OCI-LY1 (cell line): ENCODE measurements around the gene FAP.

Source experiments
- H2AFZ ChIP-seq: fragments of 200-600 bp; sonication (generic), shearing (Covaris generic); 2 replicates; pipeline ENCODE4 v1.6.0; 2014; ENCODE audit warnings: antibody characterized with exemption, mild to moderate bottlenecking, low read length
- H3F3A ChIP-seq: fragments of 200-600 bp; sonication (generic), shearing (Covaris generic); 2 replicates; pipeline ENCODE4 v1.6.0; 2014; ENCODE audit warnings: mild to moderate bottlenecking, antibody characterized with exemption, low read length, moderate library complexity; ENCODE audit not compliant: insufficient read depth
- H3K27ac ChIP-seq: fragments of 200-600 bp; sonication (generic); 2 replicates; pipeline ENCODE4 v1.5.1; 2014; ENCODE audit warnings: low read length, mixed run types, mild to moderate bottlenecking, low read depth; ENCODE audit not compliant: poor library complexity, severe bottlenecking
- H3K27me3 ChIP-seq: fragments of 200-600 bp; sonication (generic); 2 replicates; pipeline ENCODE4 v1.6.0; 2014; ENCODE audit warnings: antibody characterized with exemption, mild to moderate bottlenecking, low read length, moderate library complexity; ENCODE audit not compliant: insufficient read depth
- H3K36me3 ChIP-seq: fragments of 200-600 bp; sonication (generic); 2 replicates; pipeline ENCODE4 v1.6.1; 2014; ENCODE audit warnings: mild to moderate bottlenecking, antibody characterized with exemption, low read length, moderate library complexity, mixed read lengths; ENCODE audit not compliant: insufficient read depth
- H3K4me1 ChIP-seq: fragments of 200-600 bp; sonication (generic); 2 replicates; pipeline ENCODE4 v1.5.1; 2014; ENCODE audit warnings: mild to moderate bottlenecking, low read length, moderate library complexity; ENCODE audit not compliant: insufficient read depth, severe bottlenecking
- H3K4me2 ChIP-seq: fragments of 200-600 bp; sonication (generic), shearing (Covaris generic); 2 replicates; pipeline ENCODE4 v1.6.1; 2014; ENCODE audit warnings: low read length
- H3K4me3 ChIP-seq: fragments of 200-600 bp; sonication (generic); 2 replicates; pipeline ENCODE4 v1.5.1; 2014; ENCODE audit warnings: low read length, low read depth, mild to moderate bottlenecking, mixed read lengths; ENCODE audit not compliant: poor library complexity, severe bottlenecking
- H3K79me2 ChIP-seq: fragments of 200-600 bp; shearing (Covaris generic); 2 replicates; pipeline ENCODE4 v1.6.1; 2016; ENCODE audit warnings: mixed run types, low read length, mixed read lengths; ENCODE audit not compliant: insufficient read depth
- H3K9ac ChIP-seq: fragments of 200-600 bp; sonication (generic), shearing (Covaris generic); 2 replicates; pipeline ENCODE4 v1.6.1; 2014; ENCODE audit warnings: mild to moderate bottlenecking, low read length, mixed read lengths
- H3K9me2 ChIP-seq: fragments of 200-600 bp; sonication (generic), shearing (Covaris generic); 2 replicates; pipeline ENCODE4 v1.6.1; 2014; ENCODE audit warnings: low read depth, mild to moderate bottlenecking, low read length, mixed read lengths
- H3K9me3 ChIP-seq: fragments of 200-600 bp; shearing (Covaris generic); 2 replicates; pipeline ENCODE4 v1.6.1; 2014; ENCODE audit warnings: low read length, mixed read lengths
- H4K20me1 ChIP-seq: fragments of 200-600 bp; sonication (generic), shearing (Covaris generic); 2 replicates; pipeline ENCODE4 v1.6.0; 2016; ENCODE audit warnings: mild to moderate bottlenecking, low read length; ENCODE audit not compliant: insufficient read depth
- EZH2 ChIP-seq: fragments of 200-600 bp; sonication (generic), shearing (Covaris generic); IDR thresholded peaks from 2 replicates; pipeline ENCODE4 v1.8.0; 2017; ENCODE audit warnings: borderline replicate concordance, mixed run types, mild to moderate bottlenecking, antibody characterized with exemption, low read length, moderate library complexity, mixed read lengths
- TF ChIP-seq, protein P1 (sequence below): fragments of 200-600 bp; sonication (generic), shearing (Covaris generic); IDR thresholded peaks from 2 replicates; pipeline ENCODE4 v1.5.1; 2017; ENCODE audit warnings: mild to moderate bottlenecking, antibody characterized with exemption, low read length, moderate library complexity, mixed read lengths

The FAP gene

DNA sequence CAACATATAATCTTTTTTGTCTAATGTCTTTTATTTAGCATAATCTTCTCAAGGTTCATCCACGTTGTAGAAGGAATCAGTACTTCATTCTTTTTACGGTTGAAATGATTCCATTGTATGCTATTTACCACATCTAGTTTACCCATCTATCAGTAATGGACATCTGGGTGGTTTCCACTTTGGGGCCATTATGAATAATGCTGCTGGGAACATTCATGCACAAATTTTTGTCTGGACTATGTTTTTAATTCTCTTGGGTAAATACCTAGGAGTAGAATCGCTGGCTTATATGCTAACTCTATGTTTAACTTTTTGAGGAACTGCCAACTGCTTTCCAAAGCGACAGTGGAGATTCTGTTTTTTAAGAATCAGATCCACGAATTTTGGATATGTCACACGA is 83.8 kb downstream of the FAP start:
- Histone ChIP-seq H3K4me3 (no peak overlapping the region), H2AFZ (no peak overlapping the region), H3K9me2 (no peaks in the 10 kb centered on the region), H3K79me2 (no peaks in the 10 kb centered on the region), H3K4me2 (no peak overlapping the region), H3K4me1 (no peaks in the 10 kb centered on the region), H3K27me3 (no peaks in the 10 kb centered on the region), H3K9me3 (no peaks in the 10 kb centered on the region), H3F3A (no peaks in the 10 kb centered on the region), H3K27ac (no peak overlapping the region), H3K36me3 (no peaks in the 10 kb centered on the region), H4K20me1 (no peaks in the 10 kb centered on the region), H3K9ac (no peak overlapping the region)
- TF ChIP-seq EZH2: no peak
- TF ChIP-seq, protein P1, sequence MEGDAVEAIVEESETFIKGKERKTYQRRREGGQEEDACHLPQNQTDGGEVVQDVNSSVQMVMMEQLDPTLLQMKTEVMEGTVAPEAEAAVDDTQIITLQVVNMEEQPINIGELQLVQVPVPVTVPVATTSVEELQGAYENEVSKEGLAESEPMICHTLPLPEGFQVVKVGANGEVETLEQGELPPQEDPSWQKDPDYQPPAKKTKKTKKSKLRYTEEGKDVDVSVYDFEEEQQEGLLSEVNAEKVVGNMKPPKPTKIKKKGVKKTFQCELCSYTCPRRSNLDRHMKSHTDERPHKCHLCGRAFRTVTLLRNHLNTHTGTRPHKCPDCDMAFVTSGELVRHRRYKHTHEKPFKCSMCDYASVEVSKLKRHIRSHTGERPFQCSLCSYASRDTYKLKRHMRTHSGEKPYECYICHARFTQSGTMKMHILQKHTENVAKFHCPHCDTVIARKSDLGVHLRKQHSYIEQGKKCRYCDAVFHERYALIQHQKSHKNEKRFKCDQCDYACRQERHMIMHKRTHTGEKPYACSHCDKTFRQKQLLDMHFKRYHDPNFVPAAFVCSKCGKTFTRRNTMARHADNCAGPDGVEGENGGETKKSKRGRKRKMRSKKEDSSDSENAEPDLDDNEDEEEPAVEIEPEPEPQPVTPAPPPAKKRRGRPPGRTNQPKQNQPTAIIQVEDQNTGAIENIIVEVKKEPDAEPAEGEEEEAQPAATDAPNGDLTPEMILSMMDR: no peak

DNA sequence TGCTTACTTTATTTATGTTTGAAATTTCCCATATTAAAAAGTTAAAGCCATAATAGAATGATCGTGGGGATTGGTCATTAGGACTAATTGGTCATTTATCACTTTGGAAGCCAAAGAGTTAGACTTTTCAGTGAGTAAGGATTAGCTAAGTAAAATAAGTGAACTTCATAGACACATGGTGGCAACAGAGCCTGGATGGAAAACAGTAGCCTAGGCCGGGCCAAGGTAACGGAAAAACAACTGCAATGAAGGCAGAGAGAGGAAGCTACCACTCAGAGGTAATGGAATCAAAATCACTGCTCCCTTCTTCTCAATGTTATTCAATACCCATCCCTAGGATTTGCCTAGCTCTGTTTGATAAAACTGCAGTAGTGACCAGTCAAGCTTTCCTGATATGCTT is 87.1 kb downstream of the FAP start:
- Histone ChIP-seq H3K4me1 (no peaks in the 10 kb centered on the region), H3K4me3 (no peak overlapping the region), H3K9ac (no peak overlapping the region), H4K20me1 (no peaks in the 10 kb centered on the region), H3K4me2 (no peak overlapping the region), H3K27me3 (no peaks in the 10 kb centered on the region), H3K9me2 (no peaks in the 10 kb centered on the region), H2AFZ (no peak overlapping the region), H3K9me3 (no peaks in the 10 kb centered on the region), H3K79me2 (no peaks in the 10 kb centered on the region), H3F3A (no peaks in the 10 kb centered on the region), H3K27ac (no peak overlapping the region), H3K36me3 (no peaks in the 10 kb centered on the region)
- TF ChIP-seq, protein P1: no peak
- TF ChIP-seq EZH2: no peak

DNA sequence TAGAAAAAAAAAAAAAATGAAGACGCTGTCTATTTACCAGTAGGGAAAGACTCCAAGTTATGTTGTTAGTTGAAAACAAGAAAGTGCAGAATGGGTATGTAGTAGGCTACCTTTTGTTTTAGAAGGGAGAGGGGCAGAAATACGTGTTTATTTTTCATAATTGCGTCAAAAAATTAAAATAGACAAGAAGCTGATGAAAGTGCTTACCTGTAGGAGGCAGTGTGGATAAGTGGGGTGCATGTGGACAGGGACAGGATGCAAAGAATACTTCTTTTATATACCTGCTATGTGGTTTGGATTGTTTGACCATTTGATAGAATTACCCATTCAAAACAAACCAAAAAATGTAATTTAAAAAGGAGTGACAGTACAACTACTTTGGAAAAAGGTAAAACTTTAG is 88.2 kb downstream of the FAP start:
- Histone ChIP-seq H3K4me2 (no peak overlapping the region), H4K20me1 (no peaks in the 10 kb centered on the region), H3K9ac (no peak overlapping the region), H3K9me2 (no peaks in the 10 kb centered on the region), H2AFZ (no peak overlapping the region), H3K9me3 (no peaks in the 10 kb centered on the region), H3K36me3 (no peaks in the 10 kb centered on the region), H3K4me1 (no peaks in the 10 kb centered on the region), H3F3A (no peaks in the 10 kb centered on the region), H3K27me3 (no peaks in the 10 kb centered on the region), H3K79me2 (no peaks in the 10 kb centered on the region), H3K27ac (no peak overlapping the region), H3K4me3 (no peak overlapping the region)
- TF ChIP-seq, protein P1: peak; percentile 41; the same call in 1 of the 2 replicates
- TF ChIP-seq EZH2: no peak
